GM12878 (cell line): ENCODE results near the gene SCNN1A. TPM values are rescaled to one million over a fixed set of nuclear protein-coding genes. Genes with fewer than 3 reads are reported as not detected.

Experiments used
- DPF2 ChIP-seq: fragments of 450-650 bp; IDR thresholded peaks from 2 replicates; pipeline ENCODE4 v1.6.1; 2017; ENCODE audit warnings: mild to moderate bottlenecking
- EED ChIP-seq: sonication (generic); IDR thresholded peaks from 2 replicates; pipeline ENCODE4 v1.6.1; 2016; ENCODE audit warnings: antibody characterized with exemption, low read depth
- EP300 ChIP-seq, 2 experiments: fragments of 150-350 bp in 1 of 2; IDR thresholded peaks; 2 replicates each; pipeline ENCODE4 v1.6.1; 2011 to 2012; ENCODE audit warnings: low read depth in 2 of 2, low read length in 2 of 2, borderline replicate concordance in 1 of 2, improper control_type of control experiment in 1 of 2, inconsistent platforms in 1 of 2; ENCODE audit not compliant: control insufficient read depth in 1 of 2
- ESRRA ChIP-seq: IDR thresholded peaks from 2 replicates; pipeline ENCODE4 v1.6.1; 2012; ENCODE audit warnings: mild to moderate bottlenecking, low read length, improper control_type of control experiment
- FOXM1 ChIP-seq: IDR thresholded peaks from 2 replicates; pipeline ENCODE4 v1.6.1; 2012; ENCODE audit warnings: low read depth, mild to moderate bottlenecking, inconsistent platforms, low read length, moderate library complexity
- GABPA ChIP-seq: IDR thresholded peaks from 2 replicates; pipeline ENCODE4 v1.6.1; 2014; ENCODE audit warnings: antibody characterized with exemption, low read depth, mild to moderate bottlenecking, inconsistent platforms
- HDGF ChIP-seq: fragments of 450-650 bp; IDR thresholded peaks from 2 replicates; pipeline ENCODE4 v1.6.1; 2016; ENCODE audit warnings: antibody characterized with exemption
- LARP7 ChIP-seq: fragments of 450-650 bp; IDR thresholded peaks from 2 replicates; pipeline ENCODE4 v1.6.1; 2017; ENCODE audit warnings: mild to moderate bottlenecking
- NFIC ChIP-seq: IDR thresholded peaks from 2 replicates; pipeline ENCODE4 v1.6.1; 2012; ENCODE audit warnings: low read depth, mild to moderate bottlenecking, inconsistent platforms, low read length, moderate library complexity
- NFXL1 ChIP-seq: fragments of 450-650 bp; IDR thresholded peaks from 2 replicates; pipeline ENCODE4 v1.6.1; 2017; ENCODE audit warnings: antibody characterized with exemption, mild to moderate bottlenecking, borderline replicate concordance
- NFYA ChIP-seq: IDR thresholded peaks from 2 replicates; pipeline ENCODE4 v1.6.1; 2011; ENCODE audit warnings: low read depth, mild to moderate bottlenecking, low read length, improper control_type of control experiment, borderline replicate concordance
- NFYB ChIP-seq: IDR thresholded peaks from 2 replicates; pipeline ENCODE4 v1.6.1; 2011; ENCODE audit warnings: low read depth, mild to moderate bottlenecking, low read length, improper control_type of control experiment, moderate library complexity; ENCODE audit not compliant: insufficient read depth
- NR2F1 ChIP-seq: fragments of 450-650 bp; conservative IDR thresholded peaks from 2 replicates; pipeline ENCODE4 v1.6.1; 2017; ENCODE audit warnings: mild to moderate bottlenecking
- NRF1 ChIP-seq: conservative IDR thresholded peaks from 2 replicates; pipeline ENCODE4 v1.6.1; 2011; ENCODE audit warnings: mild to moderate bottlenecking, low read depth, low read length, improper control_type of control experiment
- POU2F2 ChIP-seq: IDR thresholded peaks from 3 replicates; pipeline ENCODE4 v1.6.1; 2011; ENCODE audit warnings: low read depth, mild to moderate bottlenecking, low read length, borderline replicate concordance
- SMARCA5 ChIP-seq: fragments of 450-650 bp; IDR thresholded peaks from 2 replicates; pipeline ENCODE4 v1.6.1; 2017; ENCODE audit warnings: mild to moderate bottlenecking
- polyA plus RNA-seq, 11 experiments: library from polyadenylated mRNA; depleted of rRNA in 4 of 11; unstranded in 6 of 11; stranded (reverse) in 5 of 11; fragments of >200 nt; fragmentation: Nextera tagmentation in 4 of 11; fragmentation: Illumina TruSeq in 1 of 11; extraction: Ambion mirVana in 4 of 11; extraction: Trizol in 1 of 11; gene quantifications; 1 replicate in 1 of 11; 2 replicates in 10 of 11; pipeline versions ENCODE4 v1.2.1 to v1.2.3, GENCODE V29; 2011 to 2016; ENCODE audit warnings: inconsistent platforms in 2 of 11, missing spikeins in 2 of 11, low read depth in 1 of 11
- total RNA-seq, 4 experiments: library from RNA; depleted of rRNA in 3 of 4; stranded (reverse); fragments of >200 nt in 3 of 4; fragmentation: Illumina TruSeq in 1 of 4; extraction: Trizol in 1 of 4; gene quantifications; 2 replicates each; pipeline versions ENCODE4 v1.2.1 to v1.2.3, GENCODE V29; 2013 to 2021
- TF ChIP-seq, protein P1 (sequence below): IDR thresholded peaks from 2 replicates; pipeline ENCODE4 v1.6.1; 2011; ENCODE audit warnings: mild to moderate bottlenecking, low read depth, low read length, moderate library complexity; ENCODE audit not compliant: insufficient replicate concordance
- TF ChIP-seq, protein P2 (sequence below): fragments of 450-650 bp; IDR thresholded peaks from 2 replicates; pipeline ENCODE4 v1.6.1; 2016; ENCODE audit warnings: mild to moderate bottlenecking
- TF ChIP-seq, protein P3 (sequence below): IDR thresholded peaks from 2 replicates; pipeline ENCODE4 v1.6.1; 2012; ENCODE audit warnings: improper control_type of control experiment, low read depth, low read length; ENCODE audit not compliant: insufficient replicate concordance
- TF ChIP-seq, protein P4 (sequence below): fragments of 450-650 bp; IDR thresholded peaks from 2 replicates; pipeline ENCODE4 v1.6.1; 2017; ENCODE audit warnings: borderline replicate concordance

Gene SCNN1A
- total and polyA plus RNA-seq, 10 of the 15 experiments (the other 5 are each of a cell fraction or from before 2014, with no cell fraction given), result 0.14 to 0.69 TPM; not detected in 8

DNA sequence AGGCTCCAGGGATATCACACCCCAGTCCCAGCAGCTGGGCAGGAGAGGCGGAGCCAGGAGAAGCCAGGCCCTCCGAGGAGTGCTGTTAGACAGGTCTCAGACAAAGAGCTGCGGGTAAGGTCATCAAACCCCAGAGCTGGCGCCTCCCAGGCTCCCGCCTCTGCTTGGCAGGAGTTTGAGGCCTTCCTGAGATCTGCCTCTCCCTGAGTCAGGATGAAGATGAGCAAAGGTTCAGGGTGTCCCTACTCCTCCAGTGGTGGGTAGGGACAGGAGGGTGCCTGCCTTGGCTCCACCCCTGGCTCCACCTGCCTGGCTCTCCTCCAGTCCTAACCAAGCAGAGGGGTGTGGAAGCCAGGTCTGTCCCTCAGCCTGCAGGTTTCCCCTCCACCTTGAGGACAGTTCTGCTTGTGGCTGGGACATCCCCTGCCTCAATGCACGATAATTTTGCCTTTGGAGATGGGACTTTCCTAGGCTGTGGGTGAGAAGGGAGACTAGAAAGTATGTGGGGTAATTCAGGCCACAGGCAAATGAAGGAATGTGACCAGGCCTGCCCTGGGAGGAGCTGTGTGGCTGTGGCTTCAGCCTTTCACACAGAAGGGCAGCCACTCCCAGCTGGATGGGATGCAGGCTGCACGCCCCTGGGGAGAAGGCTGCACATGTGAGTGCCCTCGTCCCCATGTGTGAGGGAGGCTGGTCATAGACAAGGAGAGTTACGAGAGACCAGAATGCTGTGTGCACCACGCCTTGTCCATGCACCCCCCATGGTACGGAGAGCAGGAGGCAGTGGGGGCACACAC is 62.6 kb downstream of the SCNN1A start (continued):
- TF ChIP-seq EP300 (IDR thresholded peaks at IDR 0.05; ENCODE audit: borderline replicate concordance in 1 of 2, control insufficient read depth in 1 of 2, low read depth in 2 of 2, low read length in 2 of 2) (peak; percentile 72 to 74; a peak in 2 of 4 replicates), HDGF (peak; percentile 85; the same call in 1 of the 2 replicates), FOXM1 (no peak), NR2F1 (peak; percentile 83), POU2F2 (peak; percentile 73; the same call in 1 of the 3 replicates), NFXL1 (no peak), NFYA (no peak), LARP7 (peak; percentile 68), DPF2 (peak; percentile 85), EED (peak; percentile 89), NRF1 (no peak), SMARCA5 (peak; percentile 77), NFYB (no peak), ESRRA (no peak), NFIC (no peak), GABPA (no peak)
- TF ChIP-seq, protein P1, sequence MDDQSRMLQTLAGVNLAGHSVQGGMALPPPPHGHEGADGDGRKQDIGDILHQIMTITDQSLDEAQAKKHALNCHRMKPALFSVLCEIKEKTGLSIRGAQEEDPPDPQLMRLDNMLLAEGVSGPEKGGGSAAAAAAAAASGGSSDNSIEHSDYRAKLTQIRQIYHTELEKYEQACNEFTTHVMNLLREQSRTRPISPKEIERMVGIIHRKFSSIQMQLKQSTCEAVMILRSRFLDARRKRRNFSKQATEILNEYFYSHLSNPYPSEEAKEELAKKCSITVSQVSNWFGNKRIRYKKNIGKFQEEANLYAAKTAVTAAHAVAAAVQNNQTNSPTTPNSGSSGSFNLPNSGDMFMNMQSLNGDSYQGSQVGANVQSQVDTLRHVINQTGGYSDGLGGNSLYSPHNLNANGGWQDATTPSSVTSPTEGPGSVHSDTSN, result no peak
- TF ChIP-seq, protein P2, sequence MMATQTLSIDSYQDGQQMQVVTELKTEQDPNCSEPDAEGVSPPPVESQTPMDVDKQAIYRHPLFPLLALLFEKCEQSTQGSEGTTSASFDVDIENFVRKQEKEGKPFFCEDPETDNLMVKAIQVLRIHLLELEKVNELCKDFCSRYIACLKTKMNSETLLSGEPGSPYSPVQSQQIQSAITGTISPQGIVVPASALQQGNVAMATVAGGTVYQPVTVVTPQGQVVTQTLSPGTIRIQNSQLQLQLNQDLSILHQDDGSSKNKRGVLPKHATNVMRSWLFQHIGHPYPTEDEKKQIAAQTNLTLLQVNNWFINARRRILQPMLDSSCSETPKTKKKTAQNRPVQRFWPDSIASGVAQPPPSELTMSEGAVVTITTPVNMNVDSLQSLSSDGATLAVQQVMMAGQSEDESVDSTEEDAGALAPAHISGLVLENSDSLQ, result peak; percentile 58; the same call in 1 of the 2 replicates
- TF ChIP-seq, protein P3, sequence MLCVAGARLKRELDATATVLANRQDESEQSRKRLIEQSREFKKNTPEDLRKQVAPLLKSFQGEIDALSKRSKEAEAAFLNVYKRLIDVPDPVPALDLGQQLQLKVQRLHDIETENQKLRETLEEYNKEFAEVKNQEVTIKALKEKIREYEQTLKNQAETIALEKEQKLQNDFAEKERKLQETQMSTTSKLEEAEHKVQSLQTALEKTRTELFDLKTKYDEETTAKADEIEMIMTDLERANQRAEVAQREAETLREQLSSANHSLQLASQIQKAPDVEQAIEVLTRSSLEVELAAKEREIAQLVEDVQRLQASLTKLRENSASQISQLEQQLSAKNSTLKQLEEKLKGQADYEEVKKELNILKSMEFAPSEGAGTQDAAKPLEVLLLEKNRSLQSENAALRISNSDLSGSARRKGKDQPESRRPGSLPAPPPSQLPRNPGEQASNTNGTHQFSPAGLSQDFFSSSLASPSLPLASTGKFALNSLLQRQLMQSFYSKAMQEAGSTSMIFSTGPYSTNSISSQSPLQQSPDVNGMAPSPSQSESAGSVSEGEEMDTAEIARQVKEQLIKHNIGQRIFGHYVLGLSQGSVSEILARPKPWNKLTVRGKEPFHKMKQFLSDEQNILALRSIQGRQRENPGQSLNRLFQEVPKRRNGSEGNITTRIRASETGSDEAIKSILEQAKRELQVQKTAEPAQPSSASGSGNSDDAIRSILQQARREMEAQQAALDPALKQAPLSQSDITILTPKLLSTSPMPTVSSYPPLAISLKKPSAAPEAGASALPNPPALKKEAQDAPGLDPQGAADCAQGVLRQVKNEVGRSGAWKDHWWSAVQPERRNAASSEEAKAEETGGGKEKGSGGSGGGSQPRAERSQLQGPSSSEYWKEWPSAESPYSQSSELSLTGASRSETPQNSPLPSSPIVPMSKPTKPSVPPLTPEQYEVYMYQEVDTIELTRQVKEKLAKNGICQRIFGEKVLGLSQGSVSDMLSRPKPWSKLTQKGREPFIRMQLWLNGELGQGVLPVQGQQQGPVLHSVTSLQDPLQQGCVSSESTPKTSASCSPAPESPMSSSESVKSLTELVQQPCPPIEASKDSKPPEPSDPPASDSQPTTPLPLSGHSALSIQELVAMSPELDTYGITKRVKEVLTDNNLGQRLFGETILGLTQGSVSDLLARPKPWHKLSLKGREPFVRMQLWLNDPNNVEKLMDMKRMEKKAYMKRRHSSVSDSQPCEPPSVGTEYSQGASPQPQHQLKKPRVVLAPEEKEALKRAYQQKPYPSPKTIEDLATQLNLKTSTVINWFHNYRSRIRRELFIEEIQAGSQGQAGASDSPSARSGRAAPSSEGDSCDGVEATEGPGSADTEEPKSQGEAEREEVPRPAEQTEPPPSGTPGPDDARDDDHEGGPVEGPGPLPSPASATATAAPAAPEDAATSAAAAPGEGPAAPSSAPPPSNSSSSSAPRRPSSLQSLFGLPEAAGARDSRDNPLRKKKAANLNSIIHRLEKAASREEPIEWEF, result peak; percentile 48
- TF ChIP-seq, protein P4, sequence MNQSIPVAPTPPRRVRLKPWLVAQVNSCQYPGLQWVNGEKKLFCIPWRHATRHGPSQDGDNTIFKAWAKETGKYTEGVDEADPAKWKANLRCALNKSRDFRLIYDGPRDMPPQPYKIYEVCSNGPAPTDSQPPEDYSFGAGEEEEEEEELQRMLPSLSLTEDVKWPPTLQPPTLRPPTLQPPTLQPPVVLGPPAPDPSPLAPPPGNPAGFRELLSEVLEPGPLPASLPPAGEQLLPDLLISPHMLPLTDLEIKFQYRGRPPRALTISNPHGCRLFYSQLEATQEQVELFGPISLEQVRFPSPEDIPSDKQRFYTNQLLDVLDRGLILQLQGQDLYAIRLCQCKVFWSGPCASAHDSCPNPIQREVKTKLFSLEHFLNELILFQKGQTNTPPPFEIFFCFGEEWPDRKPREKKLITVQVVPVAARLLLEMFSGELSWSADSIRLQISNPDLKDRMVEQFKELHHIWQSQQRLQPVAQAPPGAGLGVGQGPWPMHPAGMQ, result no peak
